GM12878 (cell line): Measurements from ENCODE around the gene PSMD1. TPM values are rescaled to one million over a fixed set of nuclear protein-coding genes. Genes with fewer than 3 reads are reported as not detected.
"Not testable (repeated sequence)": the region's sequence is repeated elsewhere in the genome, so short reads cannot be mapped to it uniquely, and the experiment has no call there.

Source experiments
- ATAC-seq: fragments of 200-7000 bp; cut with Tn5 transposase; 3 replicates; pipeline ENCODE4 v1.9.1; 2020; ENCODE audit warnings: mild to moderate bottlenecking, moderate library complexity
- BruUV-seq: library from RNA; stranded (reverse); fragments of 400-500 nt; replicated peaks from 2 replicates; lab custom pipeline; 2021; lab: Mats Ljungman, UMichigan
- CTCF ChIA-PET: fragments of 300-600 bp; sonication (Branson Sonifier 250); formaldehyde crosslinking; extraction: SDS; loops from one replicate; lab custom pipeline; 2021; ENCODE audit warnings: inconsistent platforms; lab: Yijun Ruan, JAX
- POLR2A ChIA-PET: fragments of 350-600 bp; formaldehyde crosslinking; extraction: SDS; loops from one replicate; lab custom pipeline; 2021; ENCODE audit warnings: inconsistent platforms; lab: Charles Lee
- RAD21 ChIA-PET: fragments of 300-600 bp; sonication (Branson Sonifier 250); formaldehyde crosslinking; loops from one replicate; lab custom pipeline; 2023; ENCODE audit warnings: antibody characterized with exemption; ENCODE audit not compliant: unreplicated experiment; lab: Charles Lee
- SMC1A ChIA-PET: fragments of 300-600 bp; sonication (Branson Sonifier 250); formaldehyde crosslinking; loops from one replicate; lab custom pipeline; 2023; ENCODE audit not compliant: unreplicated experiment, uncharacterized antibody; lab: Charles Lee
- DNase-seq: peaks from one replicate; pipeline ENCODE4 v3.0.0-alpha.2; 2011; ENCODE audit warnings: low read depth, low spot score
- FAIRE-seq: peaks from 3 replicates; lab custom pipeline; 2011; peaks lifted over from hg19 to GRCh38; lab: Jason Lieb, UNC
- H2AFZ ChIP-seq: 2 replicates; pipeline ENCODE4 v1.6.0; 2011; ENCODE audit warnings: low read depth, low read length, control low read depth; ENCODE audit not compliant: control insufficient read depth
- H3K27ac ChIP-seq: 2 replicates; pipeline ENCODE4 v1.5.1; 2011; ENCODE audit warnings: control low read depth; ENCODE audit not compliant: control insufficient read depth, insufficient read depth
- H3K27me3 ChIP-seq, 2 experiments: replicated peaks in 1 of 2; 2 replicates each; pipeline versions ENCODE4 v1.6.0 to v1.6.1; 2011; ENCODE audit warnings: low read length in 1 of 2; ENCODE audit not compliant: control insufficient read depth in 2 of 2, insufficient read depth in 2 of 2
- H3K36me3 ChIP-seq, 2 experiments: 2 replicates each; pipeline ENCODE4 v1.5.1; 2011; ENCODE audit warnings: low read length in 1 of 2; ENCODE audit not compliant: control insufficient read depth in 2 of 2, insufficient read depth in 2 of 2
- H3K4me1 ChIP-seq: 2 replicates; pipeline ENCODE4 v1.6.1; 2011; ENCODE audit warnings: mild to moderate bottlenecking, low read length, moderate library complexity, mixed read lengths; ENCODE audit not compliant: control insufficient read depth, insufficient read depth
- H3K4me2 ChIP-seq: 2 replicates; pipeline ENCODE4 v1.6.0; 2011; ENCODE audit warnings: control low read depth; ENCODE audit not compliant: control insufficient read depth, insufficient read depth
- H3K4me3 ChIP-seq: fragments of 200-600 bp; sonication (generic); 2 replicates; pipeline ENCODE4 v1.5.1; 2016
- H3K79me2 ChIP-seq: 2 replicates; pipeline ENCODE4 v1.6.0; 2011; ENCODE audit warnings: low read length; ENCODE audit not compliant: control insufficient read depth, insufficient read depth
- H3K9ac ChIP-seq: 2 replicates; pipeline ENCODE4 v1.8.0; 2011; ENCODE audit warnings: low read length, control low read depth, mixed read lengths; ENCODE audit not compliant: control insufficient read depth, insufficient read depth
- H3K9me3 ChIP-seq: replicated peaks from 3 replicates; pipeline ENCODE4 v1.5.1; 2011; ENCODE audit warnings: mild to moderate bottlenecking, low read length; ENCODE audit not compliant: control insufficient read depth, insufficient read depth
- H4K20me1 ChIP-seq: 2 replicates; pipeline ENCODE4 v1.6.0; 2011; ENCODE audit not compliant: control insufficient read depth, insufficient read depth
- E4F1 ChIP-seq: fragments of 450-650 bp; IDR thresholded peaks from 2 replicates; pipeline ENCODE4 v1.6.1; 2018; ENCODE audit warnings: borderline replicate concordance, mild to moderate bottlenecking; ENCODE audit not compliant: partially characterized antibody
- IRF4 ChIP-seq: IDR thresholded peaks from 2 replicates; pipeline ENCODE4 v1.6.1; 2011; ENCODE audit warnings: low read depth, low read length
- ZNF687 ChIP-seq: fragments of 450-650 bp; IDR thresholded peaks from 2 replicates; pipeline ENCODE4 v1.6.1; 2017; ENCODE audit warnings: mild to moderate bottlenecking, moderate library complexity
- WGBS: methylation state at CpG from one replicate; pipeline ENCODE4 v1.1.6; 2016; ENCODE audit warnings: low lambda C conversion rate; ENCODE audit not compliant: insufficient replicate concordance, insufficient coverage; ENCODE audit errors: missing lambda C conversion rate; 5-methylcytosine and 5-hydroxymethylcytosine counted together
- in situ Hi-C: fragments of 300-500 bp; cut with MboI; formaldehyde crosslinking; loops from 9 replicates; pipeline ENCODE4 v1.14.3; 2018; ENCODE audit warnings: mixed read lengths
- intact Hi-C: fragments of 100-400 bp; cut with micrococcal nuclease; formaldehyde crosslinking; loops from one replicate; pipeline ENCODE4 v1.14.2; 2022; ENCODE audit not compliant: unreplicated experiment
- polyA plus RNA-seq, 11 experiments: library from polyadenylated mRNA; depleted of rRNA in 4 of 11; unstranded in 6 of 11; stranded (reverse) in 5 of 11; fragments of >200 nt; fragmentation: Nextera tagmentation in 4 of 11; fragmentation: Illumina TruSeq in 1 of 11; extraction: Ambion mirVana in 4 of 11; extraction: Trizol in 1 of 11; gene quantifications; 1 replicate in 1 of 11; 2 replicates in 10 of 11; pipeline versions ENCODE4 v1.2.1 to v1.2.3, GENCODE V29; 2011 to 2016; ENCODE audit warnings: inconsistent platforms in 2 of 11, missing spikeins in 2 of 11, low read depth in 1 of 11
- total RNA-seq, 4 experiments: library from RNA; depleted of rRNA in 3 of 4; stranded (reverse); fragments of >200 nt in 3 of 4; fragmentation: Illumina TruSeq in 1 of 4; extraction: Trizol in 1 of 4; gene quantifications; 2 replicates each; pipeline versions ENCODE4 v1.2.1 to v1.2.3, GENCODE V29; 2013 to 2021
- TF ChIP-seq, protein P1 (sequence below): fragments of 450-650 bp; IDR thresholded peaks from 2 replicates; pipeline ENCODE4 v1.6.1; 2017; ENCODE audit warnings: antibody characterized with exemption, mild to moderate bottlenecking, moderate library complexity

The PSMD1 gene
- total and polyA plus RNA-seq, 10 of the 15 experiments (the other 5 are each of a cell fraction or from before 2014, with no cell fraction given), result 87.4 to 220 (median 139) TPM

DNA sequence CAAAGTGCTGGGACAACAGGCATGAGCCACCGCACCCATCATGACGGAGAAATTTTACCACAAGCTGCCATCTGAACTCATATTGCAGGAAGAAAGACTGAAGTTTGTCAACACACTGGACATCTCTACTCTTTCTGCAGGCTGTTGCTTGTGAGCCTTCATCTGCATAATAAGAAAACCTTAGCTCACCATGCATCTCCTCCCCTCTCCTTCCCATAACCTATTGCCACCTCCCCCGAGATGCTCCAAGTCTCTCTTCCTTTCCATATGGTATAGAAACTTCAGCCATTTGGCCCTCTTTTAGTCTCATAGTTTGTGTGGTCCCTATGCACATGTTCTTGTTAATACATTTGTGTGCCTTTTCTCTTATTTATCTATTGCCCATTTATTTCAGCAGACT lies 38.5 kb upstream of the PSMD1 start (continued):
- TF ChIP-seq, protein P1, sequence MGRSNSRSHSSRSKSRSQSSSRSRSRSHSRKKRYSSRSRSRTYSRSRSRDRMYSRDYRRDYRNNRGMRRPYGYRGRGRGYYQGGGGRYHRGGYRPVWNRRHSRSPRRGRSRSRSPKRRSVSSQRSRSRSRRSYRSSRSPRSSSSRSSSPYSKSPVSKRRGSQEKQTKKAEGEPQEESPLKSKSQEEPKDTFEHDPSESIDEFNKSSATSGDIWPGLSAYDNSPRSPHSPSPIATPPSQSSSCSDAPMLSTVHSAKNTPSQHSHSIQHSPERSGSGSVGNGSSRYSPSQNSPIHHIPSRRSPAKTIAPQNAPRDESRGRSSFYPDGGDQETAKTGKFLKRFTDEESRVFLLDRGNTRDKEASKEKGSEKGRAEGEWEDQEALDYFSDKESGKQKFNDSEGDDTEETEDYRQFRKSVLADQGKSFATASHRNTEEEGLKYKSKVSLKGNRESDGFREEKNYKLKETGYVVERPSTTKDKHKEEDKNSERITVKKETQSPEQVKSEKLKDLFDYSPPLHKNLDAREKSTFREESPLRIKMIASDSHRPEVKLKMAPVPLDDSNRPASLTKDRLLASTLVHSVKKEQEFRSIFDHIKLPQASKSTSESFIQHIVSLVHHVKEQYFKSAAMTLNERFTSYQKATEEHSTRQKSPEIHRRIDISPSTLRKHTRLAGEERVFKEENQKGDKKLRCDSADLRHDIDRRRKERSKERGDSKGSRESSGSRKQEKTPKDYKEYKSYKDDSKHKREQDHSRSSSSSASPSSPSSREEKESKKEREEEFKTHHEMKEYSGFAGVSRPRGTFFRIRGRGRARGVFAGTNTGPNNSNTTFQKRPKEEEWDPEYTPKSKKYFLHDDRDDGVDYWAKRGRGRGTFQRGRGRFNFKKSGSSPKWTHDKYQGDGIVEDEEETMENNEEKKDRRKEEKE, result no peak
- TF ChIP-seq E4F1, result no peak
- no peak for TF ChIP-seq ZNF687
- TF ChIP-seq IRF4, result no peak
- TF ChIP-seq, all 136 proteins: peak for 0

DNA sequence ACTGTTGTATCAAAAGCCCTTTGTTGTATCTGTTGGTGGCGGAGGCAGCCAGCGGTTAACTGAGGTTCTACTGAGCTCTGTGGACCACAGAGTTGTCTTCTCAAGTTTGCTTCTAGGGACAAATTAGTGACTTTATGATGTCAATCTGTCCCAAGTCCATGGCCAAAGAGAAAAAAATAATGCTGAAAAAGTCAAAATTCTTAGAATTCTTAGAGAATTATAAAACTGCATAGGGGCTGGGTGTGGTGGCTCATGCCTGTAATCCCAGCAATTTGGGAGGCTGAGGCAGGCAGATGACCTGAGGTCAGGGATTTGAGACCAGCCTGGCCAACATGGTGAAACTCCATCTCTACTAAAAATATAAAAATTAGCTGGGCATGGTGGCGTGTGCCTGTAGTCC lies 31.6 kb upstream of the PSMD1 start:
- ATAC-seq, H3K4me3 ChIP-seq, SMC1A ChIA-PET, H3K27me3 ChIP-seq, DNase-seq, H3K4me1 ChIP-seq, H3K9me3 ChIP-seq, H2AFZ ChIP-seq, BruUV-seq, in situ Hi-C loops, POLR2A ChIA-PET, FAIRE-seq, H3K79me2 ChIP-seq, intact Hi-C loops, H3K27ac ChIP-seq, H3K9ac ChIP-seq, H3K36me3 ChIP-seq, H3K4me2 ChIP-seq, H4K20me1 ChIP-seq, CTCF ChIA-PET, RAD21 ChIA-PET: not testable (repeated sequence)
- WGBS, result 72% methylated on average over 3 of the region's 3 CpGs
